Skeletal muscle tissue (tissue), 4 donors: ENCODE results near the gene SLC66A3. TPM values are rescaled to one million over a fixed set of nuclear protein-coding genes. Genes with fewer than 3 reads are reported as not detected.

Experiments
- H3K27ac ChIP-seq: one replicate; pipeline ENCODE4 v1.7.0; 2013; ENCODE audit warnings: mild to moderate bottlenecking, low read depth, low read length, inconsistent platforms
- H3K27me3 ChIP-seq, 3 donors: one replicate each; pipeline ENCODE4 v1.7.0; 2013; ENCODE audit warnings: low read length in 3 of 3; ENCODE audit not compliant: control insufficient read depth in 3 of 3, insufficient read depth in 3 of 3
- H3K36me3 ChIP-seq, 3 donors: one replicate each; pipeline ENCODE4 v1.7.0; 2013; ENCODE audit warnings: low read length in 3 of 3; ENCODE audit not compliant: control insufficient read depth in 3 of 3, insufficient read depth in 3 of 3
- H3K4me1 ChIP-seq, 3 donors: one replicate each; pipeline ENCODE4 v1.7.0; 2013; ENCODE audit warnings: low read length in 3 of 3, mild to moderate bottlenecking in 3 of 3; ENCODE audit not compliant: control insufficient read depth in 3 of 3, insufficient read depth in 3 of 3
- H3K4me3 ChIP-seq, 3 donors: one replicate each; pipeline ENCODE4 v1.7.0; 2013; ENCODE audit warnings: low read length in 3 of 3
- H3K9ac ChIP-seq, 3 donors: one replicate each; pipeline ENCODE4 v1.7.0; 2013; ENCODE audit warnings: low read length in 3 of 3, mild to moderate bottlenecking in 3 of 3, moderate library complexity in 2 of 3, low read depth in 1 of 3
- H3K9me3 ChIP-seq, 3 donors: one replicate each; pipeline ENCODE4 v1.7.0; 2013; ENCODE audit warnings: low read length in 3 of 3; ENCODE audit not compliant: control insufficient read depth in 3 of 3
- total RNA-seq: library from RNA; depleted of rRNA; stranded (reverse); fragments of >200 nt; gene quantifications from one replicate; pipeline ENCODE4 v1.2.3, GENCODE V29; 2014
- donor health status: Osteomylitis.

SLC66A3 gene
- total RNA-seq, 1 donor from 2014 or later, result 20.9 TPM

- Histone ChIP-seq H3K36me3 (peaks cover 3 to 23% (median 10%) of the 10 kb centered on the region in 3 donors), H3K27ac (no peak overlapping the region), H3K4me3 (no peak overlapping the region), H3K9me3 (no peaks in the 10 kb centered on the region), H3K27me3 (no peaks in the 10 kb centered on the region), H3K9ac (no peak overlapping the region), H3K4me1 (no peaks in the 10 kb centered on the region)
Measured at GRCh38 chr2:11177871-11178690, 22.8 kb downstream of the SLC66A3 start.

GRCh38 chr2:11179196-11179595, 23.9 kb downstream of the SLC66A3 start:
- H3K9ac ChIP-seq, result no peak overlapping the region
- H3K36me3 ChIP-seq, result peaks cover 6 to 28% (median 10%) of the 10 kb centered on the region in 3 donors
- no peaks in the 10 kb centered on the region for H3K4me1 ChIP-seq
- H3K27ac ChIP-seq, result no peak overlapping the region
- no peak overlapping the region for H3K4me3 ChIP-seq
- H3K9me3 ChIP-seq, result no peaks in the 10 kb centered on the region
- no peaks in the 10 kb centered on the region for H3K27me3 ChIP-seq

- Histone ChIP-seq H3K4me3 (no peak overlapping the region), H3K36me3 (peaks cover 6 to 31% (median 10%) of the 10 kb centered on the region in 3 donors), H3K27me3 (no peaks in the 10 kb centered on the region), H3K9ac (no peak overlapping the region), H3K9me3 (no peaks in the 10 kb centered on the region), H3K4me1 (no peaks in the 10 kb centered on the region), H3K27ac (no peak overlapping the region)
Measured at GRCh38 chr2:11179899-11180298, 24.6 kb downstream of the SLC66A3 start.

GRCh38 chr2:11180653-11181052, 25.4 kb downstream of the SLC66A3 start:
- Histone ChIP-seq H3K4me1 (no peaks in the 10 kb centered on the region), H3K27ac (no peak overlapping the region), H3K4me3 (no peak overlapping the region), H3K36me3 (peaks cover 6 to 35% (median 10%) of the 10 kb centered on the region in 3 donors), H3K27me3 (no peaks in the 10 kb centered on the region), H3K9ac (no peak overlapping the region), H3K9me3 (no peaks in the 10 kb centered on the region)

- Histone ChIP-seq H3K4me3 (no peak overlapping the region), H3K9ac (no peak overlapping the region), H3K4me1 (no peaks in the 10 kb centered on the region), H3K36me3 (peaks cover 6 to 34% (median 13%) of the 10 kb centered on the region in 3 donors), H3K27me3 (no peaks in the 10 kb centered on the region), H3K27ac (no peak overlapping the region), H3K9me3 (no peaks in the 10 kb centered on the region)
Measured at GRCh38 chr2:11182951-11183350, 27.7 kb downstream of the SLC66A3 start.

GRCh38 chr2:11186145-11186544, 30.9 kb downstream of the SLC66A3 start:
- Histone ChIP-seq H3K27me3 (no peaks in the 10 kb centered on the region), H3K4me1 (no peaks in the 10 kb centered on the region), H3K9ac (no peak overlapping the region), H3K36me3 (peaks cover 3 to 39% (median 14%) of the 10 kb centered on the region in 3 donors), H3K27ac (no peak overlapping the region), H3K4me3 (no peak overlapping the region), H3K9me3 (no peaks in the 10 kb centered on the region)

GRCh38 chr2:11187083-11187619, 31.9 kb downstream of the SLC66A3 start:
- Histone ChIP-seq H3K27ac (no peak overlapping the region), H3K27me3 (no peaks in the 10 kb centered on the region), H3K36me3 (peaks cover 5 to 37% (median 22%) of the 10 kb centered on the region in 3 donors), H3K4me3 (no peak overlapping the region), H3K9ac (no peak overlapping the region), H3K9me3 (no peaks in the 10 kb centered on the region), H3K4me1 (no peaks in the 10 kb centered on the region)

GRCh38 chr2:11187731-11188130, 32.5 kb downstream of the SLC66A3 start:
- peaks cover 8 to 37% (median 28%) of the 10 kb centered on the region in 3 donors for H3K36me3 ChIP-seq
- no peaks in the 10 kb centered on the region for H3K9me3 ChIP-seq

GRCh38 chr2:11196246-11196645, 41.0 kb downstream of the SLC66A3 start:
- Histone ChIP-seq H3K9ac (no peak overlapping the region), H3K36me3 (peaks cover 21 to 51% (median 35%) of the 10 kb centered on the region in 3 donors), H3K27me3 (no peaks in the 10 kb centered on the region), H3K4me3 (no peak overlapping the region), H3K9me3 (no peaks in the 10 kb centered on the region), H3K27ac (no peak overlapping the region), H3K4me1 (no peaks in the 10 kb centered on the region)

More at GRCh38 chr2:11187731-11188130, 32.5 kb downstream of the SLC66A3 start:
- H3K9ac ChIP-seq, result no peak overlapping the region
- no peak overlapping the region for H3K27ac ChIP-seq
- H3K27me3 ChIP-seq, result no peaks in the 10 kb centered on the region
- no peak overlapping the region for H3K4me3 ChIP-seq
- H3K4me1 ChIP-seq, result no peaks in the 10 kb centered on the region

- no peak overlapping the region for H3K9ac ChIP-seq
- no peaks in the 10 kb centered on the region for H3K9me3 ChIP-seq
- peaks cover 16 to 40% (median 17%) of the 10 kb centered on the region in 3 donors for H3K36me3 ChIP-seq
- H3K4me3 ChIP-seq, result no peak overlapping the region
- no peaks in the 10 kb centered on the region for H3K4me1 ChIP-seq
- no peaks in the 10 kb centered on the region for H3K27me3 ChIP-seq
- H3K27ac ChIP-seq, result no peak overlapping the region
Measured at GRCh38 chr2:11200651-11201050, 45.4 kb downstream of the SLC66A3 start.
